ENCODE measurements around the gene CHID1. TPM values are rescaled to one million over a fixed set of nuclear protein-coding genes. Genes with fewer than 3 reads are reported as not detected.
A peak's percentile ranks its signal among the peaks of the same experiment; 100 is the strongest.

CHID1 gene
- total RNA-seq, 2 donors from 2014 or later = 46.9 to 78.7 TPM

DNA sequence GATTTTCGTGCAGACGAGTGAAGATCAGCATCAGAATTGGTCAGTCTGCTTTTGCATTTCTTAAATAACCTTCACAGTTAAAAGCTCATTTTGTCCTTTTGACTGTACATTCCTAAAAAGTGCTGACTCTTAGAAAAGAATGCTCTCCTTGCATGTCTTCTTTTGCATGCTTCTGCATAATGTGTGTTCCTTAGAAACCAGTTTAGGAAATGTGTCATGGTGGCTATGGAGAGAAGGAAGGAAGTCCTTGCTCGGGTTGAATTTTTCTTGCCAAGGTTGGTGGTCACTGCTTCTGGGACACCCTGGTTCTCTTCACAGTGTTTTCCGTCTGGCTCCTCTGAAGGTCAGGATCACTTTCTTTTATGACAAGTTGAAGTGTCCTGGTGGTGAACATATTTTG, 21.8 kb upstream of the CHID1 start:
- TF ChIP-seq, protein P1, sequence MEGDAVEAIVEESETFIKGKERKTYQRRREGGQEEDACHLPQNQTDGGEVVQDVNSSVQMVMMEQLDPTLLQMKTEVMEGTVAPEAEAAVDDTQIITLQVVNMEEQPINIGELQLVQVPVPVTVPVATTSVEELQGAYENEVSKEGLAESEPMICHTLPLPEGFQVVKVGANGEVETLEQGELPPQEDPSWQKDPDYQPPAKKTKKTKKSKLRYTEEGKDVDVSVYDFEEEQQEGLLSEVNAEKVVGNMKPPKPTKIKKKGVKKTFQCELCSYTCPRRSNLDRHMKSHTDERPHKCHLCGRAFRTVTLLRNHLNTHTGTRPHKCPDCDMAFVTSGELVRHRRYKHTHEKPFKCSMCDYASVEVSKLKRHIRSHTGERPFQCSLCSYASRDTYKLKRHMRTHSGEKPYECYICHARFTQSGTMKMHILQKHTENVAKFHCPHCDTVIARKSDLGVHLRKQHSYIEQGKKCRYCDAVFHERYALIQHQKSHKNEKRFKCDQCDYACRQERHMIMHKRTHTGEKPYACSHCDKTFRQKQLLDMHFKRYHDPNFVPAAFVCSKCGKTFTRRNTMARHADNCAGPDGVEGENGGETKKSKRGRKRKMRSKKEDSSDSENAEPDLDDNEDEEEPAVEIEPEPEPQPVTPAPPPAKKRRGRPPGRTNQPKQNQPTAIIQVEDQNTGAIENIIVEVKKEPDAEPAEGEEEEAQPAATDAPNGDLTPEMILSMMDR (IDR thresholded peaks at IDR 0.05) = no peak
- Histone ChIP-seq H3K36me3 (no peaks in the 10 kb centered on the region), H3K9me3 (no peaks in the 10 kb centered on the region), H3K27ac (peak overlapping the region; percentile 3 to 55), H3K4me1 (peaks cover 0 to 49% of the 10 kb centered on the region in 2 donors), H3K4me3 (no peak overlapping the region), H3K27me3 (no peaks in the 10 kb centered on the region)
- DNase-seq (ENCODE audit: low spot score) = no peak

DNA sequence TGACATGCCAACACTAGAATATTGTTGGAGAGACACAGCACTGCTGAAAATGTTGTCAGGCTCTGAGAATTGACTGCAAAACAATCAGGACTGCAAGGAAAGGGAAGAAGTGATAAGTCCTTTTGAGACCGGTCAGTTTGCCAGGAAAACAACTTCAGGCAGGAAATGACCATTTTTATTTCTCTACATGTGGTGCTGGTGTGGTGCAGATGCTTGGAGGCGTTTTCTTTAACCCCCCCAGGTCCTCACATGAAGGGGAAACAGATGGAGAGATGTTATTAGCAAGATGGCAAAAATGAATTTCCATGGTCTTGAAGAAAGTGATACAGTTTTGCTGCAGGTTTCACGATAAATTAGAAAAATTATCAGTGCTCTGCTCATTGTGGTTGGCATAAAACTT, 20.8 kb upstream of the CHID1 start:
- no peaks in the 10 kb centered on the region for H3K27me3 ChIP-seq
- no peak overlapping the region for H3K4me3 ChIP-seq
- H3K9me3 ChIP-seq = no peaks in the 10 kb centered on the region
- H3K27ac ChIP-seq = no peak overlapping the region
- TF ChIP-seq, protein P1 (IDR thresholded peaks at IDR 0.05) = no peak
- H3K4me1 ChIP-seq = peaks cover 0 to 59% of the 10 kb centered on the region in 2 donors
- DNase-seq (ENCODE audit: low spot score) = no peak
- H3K36me3 ChIP-seq = no peaks in the 10 kb centered on the region

DNA sequence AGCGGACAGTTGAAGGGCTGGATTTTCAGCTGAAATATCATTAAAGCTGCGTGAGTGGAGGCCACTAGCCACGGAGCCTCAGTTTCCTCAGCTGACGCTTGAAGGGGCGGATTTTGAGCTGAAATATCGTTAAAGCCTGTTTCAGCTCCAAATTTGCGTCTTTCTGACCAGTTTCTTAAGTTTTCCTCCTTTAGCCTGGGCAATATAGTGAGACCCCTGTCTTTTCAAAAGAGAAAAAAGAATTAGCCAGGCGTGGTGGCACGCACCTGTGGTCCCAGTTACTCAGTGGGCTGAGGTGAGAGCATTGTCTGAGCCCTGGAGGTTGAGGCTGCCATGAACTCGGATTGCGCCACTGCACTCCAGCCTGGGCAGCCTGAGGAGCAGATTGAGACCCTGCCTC, 18.8 kb upstream of the CHID1 start:
- TF ChIP-seq, protein P1 (IDR thresholded peaks at IDR 0.05) = no peak
- Histone ChIP-seq H3K36me3 (no peaks in the 10 kb centered on the region), H3K27me3 (no peaks in the 10 kb centered on the region), H3K4me1 (peaks cover 0 to 71% of the 10 kb centered on the region in 2 donors), H3K9me3 (no peaks in the 10 kb centered on the region), H3K4me3 (no peak overlapping the region), H3K27ac (no peak overlapping the region)
- DNase-seq (ENCODE audit: low spot score) = no peak

DNA sequence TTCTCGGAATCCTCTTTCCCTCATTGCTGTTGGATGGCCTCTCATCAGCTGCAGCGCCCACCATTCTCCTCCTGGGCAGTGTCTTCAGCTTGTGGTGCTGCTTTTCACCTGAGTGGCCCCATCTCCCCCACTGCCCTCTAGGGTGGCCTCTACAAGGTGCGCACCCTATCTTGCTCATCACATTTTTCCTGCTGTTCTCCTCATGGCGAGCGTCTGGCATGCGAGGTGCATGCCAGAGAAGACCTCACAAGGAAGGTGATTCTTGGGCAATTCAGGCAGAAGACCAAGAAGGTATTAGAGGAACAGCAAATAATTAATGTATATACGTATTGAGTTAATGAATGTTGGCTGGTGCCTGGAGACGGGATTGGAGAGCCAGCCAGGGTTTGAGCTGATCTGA, 18.2 kb upstream of the CHID1 start:
- Histone ChIP-seq H3K36me3 (no peaks in the 10 kb centered on the region), H3K9me3 (no peaks in the 10 kb centered on the region), H3K4me1 (peaks cover 0 to 69% of the 10 kb centered on the region in 2 donors), H3K27ac (no peak overlapping the region), H3K4me3 (no peak overlapping the region), H3K27me3 (no peaks in the 10 kb centered on the region)
- TF ChIP-seq, protein P1 (IDR thresholded peaks at IDR 0.05) = no peak
- DNase-seq (ENCODE audit: low spot score) = no peak

DNA sequence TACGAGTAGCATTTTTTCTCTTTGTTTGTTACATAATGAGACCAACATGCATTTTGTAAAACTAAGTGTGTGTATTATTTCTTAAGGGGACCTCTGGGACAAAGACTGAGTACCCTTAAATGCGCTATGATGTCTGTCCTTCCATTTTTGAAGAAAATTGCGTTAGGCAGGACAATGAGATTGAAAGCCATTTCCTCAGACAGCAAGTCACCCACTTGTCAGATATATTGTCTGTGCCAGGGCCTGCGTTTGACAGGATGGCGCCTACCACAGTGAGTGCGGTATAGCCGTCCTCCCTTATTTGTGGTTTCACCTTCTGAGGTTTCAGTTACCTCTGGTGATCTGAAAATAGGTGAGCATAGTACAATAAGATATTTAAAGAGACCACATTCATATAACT, 17.3 kb upstream of the CHID1 start:
- no peaks in the 10 kb centered on the region for H3K27me3 ChIP-seq
- no peaks in the 10 kb centered on the region for H3K36me3 ChIP-seq
- peaks cover 0 to 60% of the 10 kb centered on the region in 2 donors for H3K4me1 ChIP-seq
- H3K27ac ChIP-seq = no peak overlapping the region
- no peak overlapping the region for H3K4me3 ChIP-seq
- TF ChIP-seq, protein P1 (IDR thresholded peaks at IDR 0.05) = no peak
- no peaks in the 10 kb centered on the region for H3K9me3 ChIP-seq
- no peak for DNase-seq (ENCODE audit: low spot score)

DNA sequence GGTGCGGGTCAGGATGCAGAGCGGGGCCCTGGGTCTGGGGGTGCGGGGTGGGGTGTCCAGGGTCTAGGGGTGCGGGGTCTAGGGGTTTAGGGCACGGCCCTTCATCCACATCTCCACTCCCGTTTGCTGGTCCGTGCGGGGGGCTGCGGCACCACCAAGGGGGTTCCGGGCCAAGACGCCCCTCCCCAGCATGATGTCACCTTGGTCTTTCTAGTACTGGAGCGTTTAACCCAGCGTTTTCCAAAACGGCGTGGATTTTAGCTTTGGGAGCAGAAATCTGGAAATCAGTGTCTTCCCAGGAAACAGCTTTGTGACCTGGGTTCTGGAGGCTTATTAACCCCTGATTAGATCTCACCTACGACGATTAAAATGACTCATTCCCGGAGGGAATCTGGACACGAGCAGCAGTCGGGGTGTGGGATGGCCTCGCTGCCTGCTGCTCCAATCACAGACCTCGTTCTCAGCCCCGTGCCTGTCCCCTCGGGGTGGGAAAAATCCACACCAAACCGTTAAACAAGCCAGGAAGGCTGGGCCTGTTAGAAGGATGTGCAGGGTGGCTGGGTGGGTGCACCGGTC, 15.8 kb upstream of the CHID1 start:
- Histone ChIP-seq H3K27ac (peak overlapping the region; percentile 91 to 97), H3K4me1 (peaks cover 0 to 47% of the 10 kb centered on the region in 2 donors)

More for the DNA sequence above, 15.8 kb upstream of the CHID1 start:
- peak overlapping the region; percentile 90 to 91 for H3K4me3 ChIP-seq
- DNase-seq (ENCODE audit: low spot score) = peak; percentile 75
- TF ChIP-seq, protein P1 (IDR thresholded peaks at IDR 0.05) = no peak
- no peaks in the 10 kb centered on the region for H3K27me3 ChIP-seq
- H3K9me3 ChIP-seq = no peaks in the 10 kb centered on the region
- no peaks in the 10 kb centered on the region for H3K36me3 ChIP-seq
